ENCODE results near the gene FKBP9. TPM values are rescaled to one million over a fixed set of nuclear protein-coding genes. Genes with fewer than 3 reads are reported as not detected.

Gene FKBP9
- total and polyA plus RNA-seq, 2 of the 8 experiments (the other 6 are each of a cell fraction or from before 2014, with no cell fraction given) = 7.2 to 10.1 TPM

- ChIA-PET POLR2A (ENCODE audit: partially characterized antibody) (interaction anchor here (1.0 kb wide), 1 partner anchor 22 kb away, joined by 4 read pairs; the partner anchor contains the start of gene NT5C3A), CTCF (ENCODE audit: partially characterized antibody) (interaction anchor here (0.7 to 1.4 kb wide), 2 partner anchors 12 to 52 kb away, joined by 3 read pairs; no protein-coding TSS in a partner anchor)
- no peaks in the 10 kb centered on the region for H3K27me3 ChIP-seq (replicated peaks in 1 of 4; ENCODE audit: control insufficient read depth in 3 of 4, extremely low read depth in 1 of 4, insufficient read depth in 3 of 4, low read length in 3 of 4)
- H3K4me1 ChIP-seq (replicated peaks in 1 of 4; ENCODE audit: control insufficient read depth in 3 of 4, insufficient read depth in 4 of 4, low read length in 3 of 4) = no peaks in the 10 kb centered on the region
- H2BK15ac ChIP-seq (ENCODE audit: low read length) = no peak overlapping the region
- FAIRE-seq (no peak), DNase-seq (ENCODE audit: low read depth in 1 of 2, low spot score in 2 of 2) (no peak)
- no peak overlapping the region for H3K9ac ChIP-seq (replicated peaks in 1 of 4; ENCODE audit: extremely low read depth in 1 of 4, low read depth in 3 of 4, low read length in 3 of 4)
- H3K36me3 ChIP-seq (ENCODE audit: control insufficient read depth in 2 of 4, insufficient read depth in 4 of 4, low read length in 3 of 4) = no peaks in the 10 kb centered on the region
- no peak overlapping the region for H3K14ac ChIP-seq (ENCODE audit: insufficient read length)
- peaks cover 3% of the 10 kb centered on the region; the same call in 1 of the 2 replicates for H3K79me1 ChIP-seq (ENCODE audit: low read depth, low read length)
- no peak overlapping the region for H2BK12ac ChIP-seq (ENCODE audit: low read depth, low read length)
- H3K27ac ChIP-seq (ENCODE audit: low read depth, low read length) = no peak overlapping the region
- no peak overlapping the region for H3K4me3 ChIP-seq (ENCODE audit: extremely low read depth in 1 of 4, insufficient read depth in 2 of 4, low read depth in 3 of 4, low read length in 4 of 4)
- H4K20me1 ChIP-seq (replicated peaks in 1 of 2; ENCODE audit: control insufficient read depth in 1 of 2, insufficient read depth in 2 of 2, low read length in 2 of 2) = peaks cover 2 to 3% of the 10 kb centered on the region in 2 experiments
- H2BK5ac ChIP-seq (ENCODE audit: low read depth, low read length) = no peak overlapping the region
- H3K79me2 ChIP-seq (ENCODE audit: control insufficient read depth in 1 of 2, insufficient read depth in 2 of 2, low read length in 2 of 2) = peaks cover 0 to 77% of the 10 kb centered on the region in 2 experiments
- H3K23me2 ChIP-seq (ENCODE audit: low read depth, low read length) = no peaks in the 10 kb centered on the region
- H2BK120ac ChIP-seq (replicated peaks; ENCODE audit: low read depth, low read length) = no peak overlapping the region
- no peak overlapping the region for H3K56ac ChIP-seq (replicated peaks; ENCODE audit: insufficient read length, low read depth, low read length)
- WGBS, 2 experiments (ENCODE audit: extremely low coverage in 1 of 2, insufficient coverage in 1 of 2, insufficient read length in 1 of 2, insufficient replicate concordance in 2 of 2, low coverage in 1 of 2, low lambda C conversion rate in 2 of 2, missing lambda C conversion rate in 1 of 2) = 87% methylated on average over 9 of the region's 9 CpGs; no CpG with 5 or more reads in 1 of the 2 experiments
- no peak overlapping the region for H3K23ac ChIP-seq (ENCODE audit: insufficient read length)
- H3K9me3 ChIP-seq (ENCODE audit: insufficient read depth in 2 of 2, low read depth in 1 of 2, low read length in 1 of 2) = no peaks in the 10 kb centered on the region
- H4K91ac ChIP-seq (replicated peaks; ENCODE audit: insufficient read length, low read length) = no peak overlapping the region
- no peak overlapping the region for H4K8ac ChIP-seq (ENCODE audit: extremely low read depth, insufficient read depth, low read length)
- H2AFZ ChIP-seq (ENCODE audit: low read length) = no peak overlapping the region
- H3K4ac ChIP-seq (replicated peaks; ENCODE audit: insufficient read length, low read depth, low read length) = no peak overlapping the region
- no peak overlapping the region for H3K18ac ChIP-seq (ENCODE audit: extremely low read depth, low read length)
- no peak overlapping the region for H2AK5ac ChIP-seq (ENCODE audit: low read depth, low read length)
- H2BK20ac ChIP-seq (ENCODE audit: low read length) = no peak overlapping the region
- H3K4me2 ChIP-seq (ENCODE audit: insufficient read depth in 1 of 2, low read depth in 2 of 2, low read length in 2 of 2) = no peak overlapping the region
- no peak overlapping the region for H4K5ac ChIP-seq (ENCODE audit: insufficient read length, low read depth, low read length)
- no peak for TF ChIP-seq SIX5 (IDR thresholded peaks at IDR 0.05; ENCODE audit: low read depth, low read length)
- TF ChIP-seq CREB1 (IDR thresholded peaks at IDR 0.05) = no peak
- no peak for TF ChIP-seq POU5F1 (IDR thresholded peaks at IDR 0.05; ENCODE audit: low read depth, low read length)
- no peak for TF ChIP-seq CBX8 (IDR thresholded peaks at IDR 0.05; ENCODE audit: borderline replicate concordance, low read depth, low read length)
- no peak for TF ChIP-seq CHD1 (IDR thresholded peaks at IDR 0.05; ENCODE audit: low read depth, low read length)
- TF ChIP-seq CBX5 (IDR thresholded peaks at IDR 0.05; ENCODE audit: low read depth, low read length) = no peak
- TF ChIP-seq MAFK (IDR thresholded peaks at IDR 0.05; ENCODE audit: low read depth, low read length) = no peak
- no peak for TF ChIP-seq SP2 (IDR thresholded peaks at IDR 0.05; ENCODE audit: low read length)
- no peak for TF ChIP-seq RXRA (IDR thresholded peaks at IDR 0.05; ENCODE audit: insufficient read depth, low read depth, low read length)
- no peak for TF ChIP-seq FOSL1 (IDR thresholded peaks at IDR 0.05; ENCODE audit: insufficient read depth, low read depth, low read length)
- no peak for TF ChIP-seq NRF1 (IDR thresholded peaks at IDR 0.05; ENCODE audit: low read depth, low read length)
- TF ChIP-seq MAX (IDR thresholded peaks at IDR 0.05) = no peak
- no peak for TF ChIP-seq POLR2A (IDR thresholded peaks at IDR 0.05; ENCODE audit: control extremely low read depth in 1 of 2, low read depth in 2 of 2, low read length in 2 of 2)
- TF ChIP-seq KDM4A (IDR thresholded peaks at IDR 0.05; ENCODE audit: low read depth, low read length, severe bottlenecking) = no peak
Observed at GRCh38 chr7:33040803-33041516, 83.7 kb downstream of the FKBP9 start.

Data from H1 (cell line).